ENCODE results near the gene IRF3.
"Not testable (repeated sequence)": the region's sequence is repeated elsewhere in the genome, so short reads cannot be mapped to it uniquely, and the experiment has no call there.

Gene IRF3

GRCh38 chr19:49617860-49618259, 47.8 kb downstream of the IRF3 start:
- not testable (repeated sequence) for H3K27ac ChIP-seq (ENCODE audit: insufficient read depth, low read length, poor library complexity, severe bottlenecking)

DNA sequence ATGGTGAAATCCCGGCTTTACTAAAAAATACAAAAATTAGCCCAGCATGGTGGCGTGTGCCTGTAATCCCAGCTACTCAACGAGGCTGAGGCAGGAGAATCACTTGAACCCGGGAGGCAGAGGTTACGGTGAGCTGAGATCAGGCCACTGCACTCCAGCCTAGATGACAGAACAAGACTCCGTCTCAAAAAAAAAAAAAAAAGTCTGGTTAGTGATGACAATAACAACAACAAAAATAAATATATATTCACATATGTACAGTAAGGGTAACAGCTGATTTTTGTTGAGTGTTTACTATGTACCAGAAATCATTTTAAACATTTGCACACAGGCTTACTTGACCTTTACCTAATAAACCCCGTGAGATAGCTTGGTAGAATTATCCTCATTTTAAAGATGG, 48.7 kb downstream of the IRF3 start:
- no peaks in the 10 kb centered on the region for H3K4me1 ChIP-seq (ENCODE audit: control insufficient read depth, insufficient read depth, low read length, poor library complexity, severe bottlenecking)
- no peak overlapping the region for H3K4me3 ChIP-seq (ENCODE audit: insufficient read depth, low read depth, low read length, poor library complexity, severe bottlenecking)
- H3K27ac ChIP-seq (ENCODE audit: insufficient read depth, low read length, poor library complexity, severe bottlenecking): no peak overlapping the region
- no peaks in the 10 kb centered on the region for H3K27me3 ChIP-seq (replicated peaks; ENCODE audit: control insufficient read depth, insufficient read depth, low read length, poor library complexity, severe bottlenecking)
- peaks cover 56% of the 10 kb centered on the region for H3K36me3 ChIP-seq (ENCODE audit: control insufficient read depth, insufficient read depth, low read length)
- DNase-seq: no peak
- H3K9me3 ChIP-seq (ENCODE audit: control insufficient read depth, low read length): no peaks in the 10 kb centered on the region

More at GRCh38 chr19:49617860-49618259, 47.8 kb downstream of the IRF3 start:
- not testable (repeated sequence) for DNase-seq; H3K27me3 ChIP-seq (replicated peaks; ENCODE audit: control insufficient read depth, insufficient read depth, low read length, poor library complexity, severe bottlenecking); H3K4me3 ChIP-seq (ENCODE audit: insufficient read depth, low read depth, low read length, poor library complexity, severe bottlenecking); H3K9me3 ChIP-seq (ENCODE audit: control insufficient read depth, low read length); H3K4me1 ChIP-seq (ENCODE audit: control insufficient read depth, insufficient read depth, low read length, poor library complexity, severe bottlenecking)
- peaks cover 59% of the 10 kb centered on the region for H3K36me3 ChIP-seq (ENCODE audit: control insufficient read depth, insufficient read depth, low read length)

- no peak overlapping the region for H3K27ac ChIP-seq (ENCODE audit: insufficient read depth, low read length, poor library complexity, severe bottlenecking)
- no peak overlapping the region for H3K4me3 ChIP-seq (ENCODE audit: insufficient read depth, low read depth, low read length, poor library complexity, severe bottlenecking)
- H3K4me1 ChIP-seq (ENCODE audit: control insufficient read depth, insufficient read depth, low read length, poor library complexity, severe bottlenecking): no peaks in the 10 kb centered on the region
- no peaks in the 10 kb centered on the region for H3K27me3 ChIP-seq (replicated peaks; ENCODE audit: control insufficient read depth, insufficient read depth, low read length, poor library complexity, severe bottlenecking)
- H3K9me3 ChIP-seq (ENCODE audit: control insufficient read depth, low read length): no peaks in the 10 kb centered on the region
- DNase-seq: no peak
- H3K36me3 ChIP-seq (ENCODE audit: control insufficient read depth, insufficient read depth, low read length): peaks cover 51% of the 10 kb centered on the region
These were observed 49.1 kb downstream of the IRF3 start for GRCh38 chr19:49616532-49616931.

- H3K36me3 ChIP-seq (ENCODE audit: control insufficient read depth, insufficient read depth, low read length): peaks cover 48% of the 10 kb centered on the region
These were observed 49.8 kb downstream of the IRF3 start for GRCh38 chr19:49615861-49616260.

DNA sequence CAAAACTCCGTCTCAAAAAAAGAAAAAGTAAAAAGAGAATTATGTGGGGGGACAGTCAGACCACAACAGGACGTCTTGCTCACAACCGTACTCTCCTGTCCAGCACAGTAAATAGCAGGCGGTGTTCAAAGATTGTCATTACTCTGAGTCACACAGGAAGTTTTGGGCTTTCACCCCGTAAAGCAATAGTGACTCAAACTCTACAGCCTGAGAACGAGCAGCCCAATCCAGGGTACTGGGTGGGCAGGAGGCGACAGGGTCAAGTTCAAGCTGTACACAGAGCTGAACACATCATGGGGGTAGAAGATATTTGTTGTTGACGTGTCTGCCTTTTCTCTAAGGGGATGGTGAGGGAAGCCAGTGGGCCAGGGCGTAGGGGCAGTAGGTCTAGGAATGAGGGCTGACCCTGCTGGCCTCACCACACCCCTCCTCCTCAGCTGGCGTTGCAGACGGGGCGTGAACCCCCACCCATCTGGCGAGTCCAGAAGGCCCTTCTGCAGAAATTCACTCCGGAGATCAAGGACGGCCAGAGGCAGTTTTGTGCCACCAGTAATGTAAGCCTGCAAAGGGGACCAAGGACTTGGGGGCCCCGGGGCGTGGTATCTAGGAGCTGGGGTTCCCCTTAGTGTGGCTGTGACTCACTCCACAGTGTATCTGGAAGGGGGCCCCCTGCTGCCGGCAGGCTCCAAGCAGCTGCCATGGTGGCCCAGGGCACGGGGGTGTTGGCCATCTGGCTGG, 51.4 kb downstream of the IRF3 start:
- peaks cover 41% of the 10 kb centered on the region for H3K36me3 ChIP-seq (ENCODE audit: control insufficient read depth, insufficient read depth, low read length)
- DNase-seq: no peak
- no peaks in the 10 kb centered on the region for H3K4me1 ChIP-seq (ENCODE audit: control insufficient read depth, insufficient read depth, low read length, poor library complexity, severe bottlenecking)
- no peaks in the 10 kb centered on the region for H3K9me3 ChIP-seq (ENCODE audit: control insufficient read depth, low read length)
- peak overlapping the region; percentile 13 for H3K27ac ChIP-seq (ENCODE audit: insufficient read depth, low read length, poor library complexity, severe bottlenecking)
- no peak overlapping the region for H3K4me3 ChIP-seq (ENCODE audit: insufficient read depth, low read depth, low read length, poor library complexity, severe bottlenecking)
- H3K27me3 ChIP-seq (replicated peaks; ENCODE audit: control insufficient read depth, insufficient read depth, low read length, poor library complexity, severe bottlenecking): no peaks in the 10 kb centered on the region

More at GRCh38 chr19:49615861-49616260, 49.8 kb downstream of the IRF3 start:
- Histone ChIP-seq H3K4me3 (ENCODE audit: insufficient read depth, low read depth, low read length, poor library complexity, severe bottlenecking) (no peak overlapping the region), H3K27ac (ENCODE audit: insufficient read depth, low read length, poor library complexity, severe bottlenecking) (no peak overlapping the region), H3K4me1 (ENCODE audit: control insufficient read depth, insufficient read depth, low read length, poor library complexity, severe bottlenecking) (no peaks in the 10 kb centered on the region), H3K9me3 (ENCODE audit: control insufficient read depth, low read length) (no peaks in the 10 kb centered on the region), H3K27me3 (replicated peaks; ENCODE audit: control insufficient read depth, insufficient read depth, low read length, poor library complexity, severe bottlenecking) (no peaks in the 10 kb centered on the region)
- DNase-seq: no peak

DNA sequence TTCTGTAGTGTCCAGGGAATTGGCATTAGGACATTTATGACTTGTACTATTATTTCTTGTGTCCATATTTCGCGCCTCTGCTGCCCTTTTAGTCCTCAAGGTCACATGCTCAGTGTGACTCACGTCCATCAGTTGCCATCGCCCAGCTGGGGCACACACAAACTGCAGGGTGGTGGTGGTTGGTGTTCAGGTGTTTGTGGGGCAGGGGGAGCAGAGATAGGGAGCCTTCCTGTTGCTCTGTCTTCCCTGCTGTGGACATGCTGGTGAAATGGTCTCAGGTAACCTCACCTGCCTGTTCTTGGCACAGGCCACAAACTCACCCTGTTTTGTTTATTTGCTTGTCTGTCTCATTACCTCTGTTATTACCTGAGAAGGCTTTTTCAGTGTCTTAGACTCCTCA, 52.3 kb downstream of the IRF3 start:
- Histone ChIP-seq H3K27me3 (replicated peaks; ENCODE audit: control insufficient read depth, insufficient read depth, low read length, poor library complexity, severe bottlenecking) (no peaks in the 10 kb centered on the region), H3K36me3 (ENCODE audit: control insufficient read depth, insufficient read depth, low read length) (peaks cover 42% of the 10 kb centered on the region), H3K9me3 (ENCODE audit: control insufficient read depth, low read length) (no peaks in the 10 kb centered on the region), H3K4me1 (ENCODE audit: control insufficient read depth, insufficient read depth, low read length, poor library complexity, severe bottlenecking) (no peaks in the 10 kb centered on the region), H3K4me3 (ENCODE audit: insufficient read depth, low read depth, low read length, poor library complexity, severe bottlenecking) (no peak overlapping the region), H3K27ac (ENCODE audit: insufficient read depth, low read length, poor library complexity, severe bottlenecking) (peak overlapping the region; percentile 21)
- no peak for DNase-seq

All from effector memory CD4-positive, alpha-beta T cell (primary cell).